Measurements from ENCODE around the gene MAMDC2. TPM values are rescaled to one million over a fixed set of nuclear protein-coding genes. Genes with fewer than 3 reads are reported as not detected.

The MAMDC2 gene
- total and polyA plus RNA-seq, 2 of the 8 experiments (the other 6 are each of a cell fraction or from before 2014, with no cell fraction given), result 6.1 to 15.4 TPM

DNA sequence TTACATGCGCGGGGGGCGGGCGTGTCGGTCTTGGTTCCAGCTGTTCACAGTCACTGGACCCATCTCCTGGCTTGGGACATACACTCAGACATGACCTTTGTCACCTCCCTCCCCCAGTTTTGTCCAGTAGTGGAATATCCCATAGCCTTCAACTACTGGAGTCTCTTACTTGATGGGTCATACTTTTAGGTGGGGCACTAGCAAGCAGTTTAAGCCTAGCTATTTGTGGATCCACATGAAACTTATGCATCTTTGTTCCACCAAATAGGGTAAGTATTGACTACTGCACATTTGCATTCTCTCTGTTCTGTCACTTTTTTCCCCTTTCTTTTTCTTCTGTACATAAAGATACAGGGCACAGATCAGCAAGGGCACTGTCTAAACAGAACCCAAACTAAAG, 15.4 kb upstream of the MAMDC2 start:
- no peaks in the 10 kb centered on the region for H3K27me3 ChIP-seq (replicated peaks in 1 of 4; ENCODE audit: control insufficient read depth in 3 of 4, extremely low read depth in 1 of 4, insufficient read depth in 3 of 4, low read length in 3 of 4)
- no peaks in the 10 kb centered on the region for H3K36me3 ChIP-seq (ENCODE audit: control insufficient read depth in 2 of 4, insufficient read depth in 4 of 4, low read length in 3 of 4)
- H4K20me1 ChIP-seq (replicated peaks in 1 of 2; ENCODE audit: control insufficient read depth in 1 of 2, insufficient read depth in 2 of 2, low read length in 2 of 2), result no peaks in the 10 kb centered on the region
- H3K56ac ChIP-seq (replicated peaks; ENCODE audit: insufficient read length, low read depth, low read length), result no peak overlapping the region
- no peak overlapping the region for H4K8ac ChIP-seq (ENCODE audit: extremely low read depth, insufficient read depth, low read length)
- H4K91ac ChIP-seq (replicated peaks; ENCODE audit: insufficient read length, low read length), result no peak overlapping the region
- H2BK12ac ChIP-seq (ENCODE audit: low read depth, low read length), result no peak overlapping the region
- no peak overlapping the region for H3K23ac ChIP-seq (ENCODE audit: insufficient read length)
- DNase-seq (ENCODE audit: low read depth in 1 of 2, low spot score in 2 of 2) (no peak), FAIRE-seq (no peak)
- ChIA-PET CTCF (ENCODE audit: partially characterized antibody) (no interaction called here), POLR2A (ENCODE audit: partially characterized antibody) (interaction anchor here (1.6 kb wide), 1 partner anchor 15 kb away, joined by 5 read pairs; the partner anchor contains the start of gene MAMDC2)
- H4K5ac ChIP-seq (ENCODE audit: insufficient read length, low read depth, low read length), result no peak overlapping the region
- H3K23me2 ChIP-seq (ENCODE audit: low read depth, low read length), result no peaks in the 10 kb centered on the region
- no peak overlapping the region for H3K27ac ChIP-seq (ENCODE audit: low read depth, low read length)
- WGBS, 2 experiments (ENCODE audit: extremely low coverage in 1 of 2, insufficient coverage in 1 of 2, insufficient read length in 1 of 2, insufficient replicate concordance in 2 of 2, low coverage in 1 of 2, low lambda C conversion rate in 2 of 2, missing lambda C conversion rate in 1 of 2), result 80% methylated on average over 5 of the region's 5 CpGs; no CpG with 5 or more reads in 1 of the 2 experiments
- H3K9me3 ChIP-seq (ENCODE audit: insufficient read depth in 2 of 2, low read depth in 1 of 2, low read length in 1 of 2), result peaks cover 6 to 9% of the 10 kb centered on the region in 2 experiments; a peak in 1 of 4 replicates
- no peak overlapping the region for H2BK20ac ChIP-seq (ENCODE audit: low read length)
- H3K4me3 ChIP-seq (ENCODE audit: extremely low read depth in 1 of 4, insufficient read depth in 2 of 4, low read depth in 3 of 4, low read length in 4 of 4), result no peak overlapping the region
- no peaks in the 10 kb centered on the region for H3K79me1 ChIP-seq (ENCODE audit: low read depth, low read length)
- TF ChIP-seq SAP30 (IDR thresholded peaks at IDR 0.05; ENCODE audit: insufficient read depth, insufficient replicate concordance, low read length), result no peak
- TF ChIP-seq E2F6 (IDR thresholded peaks at IDR 0.05), result no peak
- TF ChIP-seq, protein P1, sequence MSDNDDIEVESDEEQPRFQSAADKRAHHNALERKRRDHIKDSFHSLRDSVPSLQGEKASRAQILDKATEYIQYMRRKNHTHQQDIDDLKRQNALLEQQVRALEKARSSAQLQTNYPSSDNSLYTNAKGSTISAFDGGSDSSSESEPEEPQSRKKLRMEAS (IDR thresholded peaks at IDR 0.05), result no peak
- no peak overlapping the region for H2AK5ac ChIP-seq (ENCODE audit: low read depth, low read length)
- no peak overlapping the region for H2BK120ac ChIP-seq (replicated peaks; ENCODE audit: low read depth, low read length)
- H3K4me1 ChIP-seq (replicated peaks in 1 of 4; ENCODE audit: control insufficient read depth in 3 of 4, insufficient read depth in 4 of 4, low read length in 3 of 4), result no peaks in the 10 kb centered on the region
- no peaks in the 10 kb centered on the region for H3K79me2 ChIP-seq (ENCODE audit: control insufficient read depth in 1 of 2, insufficient read depth in 2 of 2, low read length in 2 of 2)
- no peak overlapping the region for H2BK15ac ChIP-seq (ENCODE audit: low read length)
- H2AFZ ChIP-seq (ENCODE audit: low read length), result no peak overlapping the region
- no peak overlapping the region for H3K4ac ChIP-seq (replicated peaks; ENCODE audit: insufficient read length, low read depth, low read length)
- no peak overlapping the region for H3K14ac ChIP-seq (ENCODE audit: insufficient read length)
- H3K4me2 ChIP-seq (ENCODE audit: insufficient read depth in 1 of 2, low read depth in 2 of 2, low read length in 2 of 2), result no peak overlapping the region
- no peak overlapping the region for H3K18ac ChIP-seq (ENCODE audit: extremely low read depth, low read length)
- H3K9ac ChIP-seq (replicated peaks in 1 of 4; ENCODE audit: extremely low read depth in 1 of 4, low read depth in 3 of 4, low read length in 3 of 4), result no peak overlapping the region
- H2BK5ac ChIP-seq (ENCODE audit: low read depth, low read length), result no peak overlapping the region

Data from H1 (cell line).